ENCODE data around the gene RBBP9. TPM values are rescaled to one million over a fixed set of nuclear protein-coding genes. Genes with fewer than 3 reads are reported as not detected.
A peak's percentile ranks its signal among the peaks of the same experiment; 100 is the strongest.

RBBP9 gene
- polyA plus RNA-seq, 1 experiment: 19.7 TPM

- ChIA-PET POLR2A (no interaction called here), CTCF (no interaction called here)
- no peak for DNase-seq (ENCODE audit: low read depth, low spot score)
Observed at GRCh38 chr20:18488301-18488700, 8.7 kb downstream of the RBBP9 start.

DNA sequence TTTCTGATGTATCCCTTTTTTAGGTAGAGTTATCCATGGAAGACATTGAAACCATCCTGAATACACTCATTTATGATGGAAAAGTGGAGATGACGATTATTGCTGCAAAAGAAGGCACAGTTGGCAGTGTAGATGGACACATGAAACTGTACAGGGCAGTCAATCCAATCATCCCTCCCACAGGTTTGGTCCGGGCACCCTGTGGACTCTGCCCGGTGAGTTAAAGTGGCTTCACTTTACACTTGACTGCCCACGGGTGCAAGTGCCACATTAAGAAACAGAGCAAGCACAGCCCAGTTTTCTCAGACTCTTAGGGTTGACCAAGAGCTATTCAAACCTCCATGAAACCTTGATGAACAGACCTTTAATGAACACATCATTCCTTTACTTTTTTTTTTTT lies 15.4 kb downstream of the RBBP9 start:
- TF ChIP-seq CTCF (IDR thresholded peaks at IDR 0.05; ENCODE audit: low read depth, low read length): no peak
- POLR2A ChIA-PET: no interaction called here
- CTCF ChIA-PET: no interaction called here

More at GRCh38 chr20:18488301-18488700, 8.7 kb downstream of the RBBP9 start:
- Histone ChIP-seq H3K9me3 (ENCODE audit: control insufficient read depth, insufficient read depth, low read length) (no peaks in the 10 kb centered on the region), H3K27ac (ENCODE audit: low read depth, low read length) (no peak overlapping the region), H3K27me3 (ENCODE audit: control insufficient read depth, insufficient read depth, low read length) (no peaks in the 10 kb centered on the region), H3K4me3 (ENCODE audit: low read depth, low read length) (no peak overlapping the region)
- no peak for TF ChIP-seq CTCF (IDR thresholded peaks at IDR 0.05; ENCODE audit: low read depth, low read length)

GRCh38 chr20:18477821-18478220 lies 19.2 kb downstream of the RBBP9 start:
- DNase-seq (ENCODE audit: low read depth, low spot score): no peak
- CTCF ChIA-PET: no interaction called here
- POLR2A ChIA-PET: interaction anchor here (0.7 kb wide), 1 partner anchor 11 kb away, joined by 4 read pairs; the partner anchor contains the start of gene DZANK1
- Histone ChIP-seq H3K27ac (ENCODE audit: low read depth, low read length) (no peak overlapping the region), H3K4me3 (ENCODE audit: low read depth, low read length) (no peak overlapping the region), H3K27me3 (ENCODE audit: control insufficient read depth, insufficient read depth, low read length) (no peaks in the 10 kb centered on the region), H3K9me3 (ENCODE audit: control insufficient read depth, insufficient read depth, low read length) (no peaks in the 10 kb centered on the region)
- no peak for TF ChIP-seq CTCF (IDR thresholded peaks at IDR 0.05; ENCODE audit: low read depth, low read length)

More for the DNA sequence above, 15.4 kb downstream of the RBBP9 start:
- Histone ChIP-seq H3K27ac (ENCODE audit: low read depth, low read length) (no peak overlapping the region), H3K9me3 (ENCODE audit: control insufficient read depth, insufficient read depth, low read length) (no peaks in the 10 kb centered on the region), H3K27me3 (ENCODE audit: control insufficient read depth, insufficient read depth, low read length) (no peaks in the 10 kb centered on the region), H3K4me3 (ENCODE audit: low read depth, low read length) (no peak overlapping the region)
- no peak for DNase-seq (ENCODE audit: low read depth, low spot score)

DNA sequence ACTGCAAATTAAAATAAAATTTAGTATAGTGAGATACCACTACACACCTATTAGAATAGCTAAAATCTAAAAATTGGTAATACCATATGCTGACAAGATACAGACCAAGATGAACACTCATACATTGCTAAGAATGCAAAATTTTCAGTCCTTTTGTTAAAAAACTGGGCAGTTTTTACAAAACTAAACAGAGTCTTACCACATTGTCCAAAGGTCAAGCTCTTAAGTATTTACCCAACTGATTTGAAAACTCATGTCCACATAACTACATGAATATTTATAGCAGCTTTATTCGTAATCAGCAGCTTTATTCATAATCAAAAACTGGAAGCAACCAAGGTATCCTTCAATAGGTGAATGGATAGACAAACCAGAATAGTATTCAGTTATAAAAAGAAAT lies 19.8 kb downstream of the RBBP9 start:
- POLR2A ChIA-PET: no interaction called here
- no peaks in the 10 kb centered on the region for H3K27me3 ChIP-seq (ENCODE audit: control insufficient read depth, insufficient read depth, low read length)
- CTCF ChIA-PET: no interaction called here
- no peak overlapping the region for H3K4me3 ChIP-seq (ENCODE audit: low read depth, low read length)
- no peak for DNase-seq (ENCODE audit: low read depth, low spot score)
- no peak overlapping the region for H3K27ac ChIP-seq (ENCODE audit: low read depth, low read length)
- no peaks in the 10 kb centered on the region for H3K9me3 ChIP-seq (ENCODE audit: control insufficient read depth, insufficient read depth, low read length)
- TF ChIP-seq CTCF (IDR thresholded peaks at IDR 0.05; ENCODE audit: low read depth, low read length): no peak

- CTCF ChIA-PET: interaction anchor here (0.7 to 1.4 kb wide), 3 partner anchors 31 to 963 kb away, joined by 3 to 8 read pairs (median 5); partner anchors contain the start of gene RBBP9
- no peaks in the 10 kb centered on the region; the same call in 1 of the 2 replicates for H3K9me3 ChIP-seq (ENCODE audit: control insufficient read depth, insufficient read depth, low read length)
- peak within 1 kb of the TSS; percentile 94 for H3K27ac ChIP-seq (ENCODE audit: low read depth, low read length)
- DNase-seq (ENCODE audit: low read depth, low spot score): peak; percentile 90
- no peaks in the 10 kb centered on the region for H3K27me3 ChIP-seq (ENCODE audit: control insufficient read depth, insufficient read depth, low read length)
- no peak for TF ChIP-seq CTCF (IDR thresholded peaks at IDR 0.05; ENCODE audit: low read depth, low read length)
- POLR2A ChIA-PET: interaction anchor here (0.5 to 2.1 kb wide), 6 partner anchors 11 to 336 kb away, joined by 3 to 18 read pairs (median 6); partner anchors contain the start of genes RBBP9 and SEC23B
- peak within 1 kb of the TSS; percentile 88 for H3K4me3 ChIP-seq (ENCODE audit: low read depth, low read length)
Observed at GRCh38 chr20:18466894-18467730, 29.9 kb downstream of the RBBP9 start, which contains the start of the genes DZANK1 and POLR3F. TSS of gene DZANK1 (minus strand) at chr20:18467030. CDS start at chr20:18465358, 1,672 bp downstream. TSS of gene POLR3F (plus strand) at chr20:18467390. CDS start at chr20:18467507, 117 bp downstream.

Measured in AG04450 (cell line).